ENCODE measurements around the gene XPC.

DNA sequence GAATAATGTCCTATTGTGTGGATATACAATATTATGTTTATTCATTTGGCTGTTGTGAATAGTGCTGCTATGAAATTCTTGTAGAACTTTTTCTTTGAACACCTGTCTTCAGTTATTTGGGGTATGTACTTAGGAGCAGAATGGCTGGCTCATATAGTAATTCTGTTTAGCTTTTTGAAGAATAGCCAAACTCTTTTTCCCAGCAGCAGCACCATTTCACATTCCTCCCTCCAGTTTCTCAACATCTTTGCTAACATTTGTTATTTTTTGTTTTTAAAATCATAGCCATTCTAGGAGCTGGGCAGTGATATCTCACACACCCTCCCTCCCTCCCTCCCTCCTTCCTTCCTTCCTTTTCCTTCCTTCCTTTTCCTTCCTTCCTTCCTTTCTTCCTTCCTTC, 40.0 kb upstream of the XPC start:
- no peak for TF ChIP-seq POLR2A (IDR thresholded peaks at IDR 0.05)
- TF ChIP-seq, protein P1, sequence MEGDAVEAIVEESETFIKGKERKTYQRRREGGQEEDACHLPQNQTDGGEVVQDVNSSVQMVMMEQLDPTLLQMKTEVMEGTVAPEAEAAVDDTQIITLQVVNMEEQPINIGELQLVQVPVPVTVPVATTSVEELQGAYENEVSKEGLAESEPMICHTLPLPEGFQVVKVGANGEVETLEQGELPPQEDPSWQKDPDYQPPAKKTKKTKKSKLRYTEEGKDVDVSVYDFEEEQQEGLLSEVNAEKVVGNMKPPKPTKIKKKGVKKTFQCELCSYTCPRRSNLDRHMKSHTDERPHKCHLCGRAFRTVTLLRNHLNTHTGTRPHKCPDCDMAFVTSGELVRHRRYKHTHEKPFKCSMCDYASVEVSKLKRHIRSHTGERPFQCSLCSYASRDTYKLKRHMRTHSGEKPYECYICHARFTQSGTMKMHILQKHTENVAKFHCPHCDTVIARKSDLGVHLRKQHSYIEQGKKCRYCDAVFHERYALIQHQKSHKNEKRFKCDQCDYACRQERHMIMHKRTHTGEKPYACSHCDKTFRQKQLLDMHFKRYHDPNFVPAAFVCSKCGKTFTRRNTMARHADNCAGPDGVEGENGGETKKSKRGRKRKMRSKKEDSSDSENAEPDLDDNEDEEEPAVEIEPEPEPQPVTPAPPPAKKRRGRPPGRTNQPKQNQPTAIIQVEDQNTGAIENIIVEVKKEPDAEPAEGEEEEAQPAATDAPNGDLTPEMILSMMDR (IDR thresholded peaks at IDR 0.05): no peak
